ENCODE data around the gene IFIT5.
"Not testable (repeated sequence)": the region's sequence is repeated elsewhere in the genome, so short reads cannot be mapped to it uniquely, and the experiment has no call there.

IFIT5 gene

GRCh38 chr10:89426230-89426868 lies 12.0 kb downstream of the IFIT5 start:
- Mint-ChIP-seq H3K27ac (no peak overlapping the region), H3K9me3 (no peaks in the 10 kb centered on the region), H3K36me3 (ENCODE audit: low read depth) (no peaks in the 10 kb centered on the region), H3K4me3 (no peak overlapping the region), H3K27me3 (no peaks in the 10 kb centered on the region), H3K4me1 (ENCODE audit: low read depth) (no peaks in the 10 kb centered on the region)
- intact Hi-C loops (cut with micrococcal nuclease) = loop anchor here (1.0 to 10.0 kb wide), 3 partner anchors 138 to 1428 kb away; partner anchors contain the start of genes HTR7 and KIF20B

GRCh38 chr10:89427629-89428028 lies 13.3 kb downstream of the IFIT5 start:
- intact Hi-C loops (cut with micrococcal nuclease) = loop anchor here (10.0 kb wide), 2 partner anchors 277 to 1427 kb away; partner anchors contain the start of genes HTR7 and KIF20B
- H3K4me3 Mint-ChIP-seq = no peak overlapping the region
- no peaks in the 10 kb centered on the region for H3K36me3 Mint-ChIP-seq (ENCODE audit: low read depth)
- H3K9me3 Mint-ChIP-seq = no peaks in the 10 kb centered on the region
- H3K27me3 Mint-ChIP-seq = no peaks in the 10 kb centered on the region
- no peaks in the 10 kb centered on the region for H3K4me1 Mint-ChIP-seq (ENCODE audit: low read depth)
- H3K27ac Mint-ChIP-seq = no peak overlapping the region

GRCh38 chr10:89428877-89429276 lies 14.5 kb downstream of the IFIT5 start:
- no peak overlapping the region for H3K4me3 Mint-ChIP-seq
- no peaks in the 10 kb centered on the region for H3K9me3 Mint-ChIP-seq
- no peaks in the 10 kb centered on the region for H3K4me1 Mint-ChIP-seq (ENCODE audit: low read depth)
- intact Hi-C loops (cut with micrococcal nuclease) = loop anchor here (10.0 kb wide), 2 partner anchors 276 to 1426 kb away; partner anchors contain the start of genes HTR7 and KIF20B
- no peak overlapping the region for H3K27ac Mint-ChIP-seq
- no peaks in the 10 kb centered on the region for H3K36me3 Mint-ChIP-seq (ENCODE audit: low read depth)
- peaks cover 2% of the 10 kb centered on the region for H3K27me3 Mint-ChIP-seq

- no peak overlapping the region for H3K4me3 Mint-ChIP-seq
- no peaks in the 10 kb centered on the region for H3K4me1 Mint-ChIP-seq (ENCODE audit: low read depth)
- H3K9me3 Mint-ChIP-seq = no peaks in the 10 kb centered on the region
- no peak overlapping the region for H3K27ac Mint-ChIP-seq
- H3K27me3 Mint-ChIP-seq = peaks cover 7% of the 10 kb centered on the region
- H3K36me3 Mint-ChIP-seq (ENCODE audit: low read depth) = no peaks in the 10 kb centered on the region
- intact Hi-C loops (cut with micrococcal nuclease) = no loop called here
Observed at GRCh38 chr10:89431977-89432376, 17.6 kb downstream of the IFIT5 start.

- intact Hi-C loops (cut with micrococcal nuclease) = no loop called here
- peaks cover 6% of the 10 kb centered on the region for H3K27me3 Mint-ChIP-seq
- H3K4me3 Mint-ChIP-seq = no peak overlapping the region
- no peaks in the 10 kb centered on the region for H3K9me3 Mint-ChIP-seq
- H3K4me1 Mint-ChIP-seq (ENCODE audit: low read depth) = no peaks in the 10 kb centered on the region
- H3K27ac Mint-ChIP-seq = no peak overlapping the region
- H3K36me3 Mint-ChIP-seq (ENCODE audit: low read depth) = no peaks in the 10 kb centered on the region
Observed at GRCh38 chr10:89438525-89438924, 24.2 kb downstream of the IFIT5 start.

GRCh38 chr10:89440226-89441009 lies 26.1 kb downstream of the IFIT5 start:
- Mint-ChIP-seq H3K9me3 (no peaks in the 10 kb centered on the region), H3K27me3 (peaks cover 4% of the 10 kb centered on the region), H3K36me3 (ENCODE audit: low read depth) (no peaks in the 10 kb centered on the region), H3K4me1 (ENCODE audit: low read depth) (no peaks in the 10 kb centered on the region), H3K27ac (no peak overlapping the region), H3K4me3 (no peak overlapping the region)
- intact Hi-C loops (cut with micrococcal nuclease) = no loop called here

GRCh38 chr10:89442289-89442688 lies 27.9 kb downstream of the IFIT5 start:
- Mint-ChIP-seq H3K4me1 (ENCODE audit: low read depth) (no peaks in the 10 kb centered on the region), H3K27me3 (no peaks in the 10 kb centered on the region), H3K9me3 (no peaks in the 10 kb centered on the region), H3K4me3 (no peak overlapping the region), H3K36me3 (ENCODE audit: low read depth) (no peaks in the 10 kb centered on the region), H3K27ac (no peak overlapping the region)
- intact Hi-C loops (cut with micrococcal nuclease) = no loop called here

- H3K36me3 Mint-ChIP-seq (ENCODE audit: low read depth); intact Hi-C loops (cut with micrococcal nuclease); H3K27me3 Mint-ChIP-seq; H3K4me3 Mint-ChIP-seq; H3K4me1 Mint-ChIP-seq (ENCODE audit: low read depth); H3K27ac Mint-ChIP-seq; H3K9me3 Mint-ChIP-seq: not testable (repeated sequence)
Observed at GRCh38 chr10:89444819-89445218, 30.5 kb downstream of the IFIT5 start.

GRCh38 chr10:89450901-89451300 lies 36.5 kb downstream of the IFIT5 start:
- H3K9me3 Mint-ChIP-seq = no peaks in the 10 kb centered on the region
- peaks cover 3% of the 10 kb centered on the region for H3K27me3 Mint-ChIP-seq
- no peak overlapping the region for H3K4me3 Mint-ChIP-seq
- intact Hi-C loops (cut with micrococcal nuclease) = no loop called here
- no peaks in the 10 kb centered on the region for H3K36me3 Mint-ChIP-seq (ENCODE audit: low read depth)
- H3K27ac Mint-ChIP-seq = no peak overlapping the region
- peaks cover 10% of the 10 kb centered on the region for H3K4me1 Mint-ChIP-seq (ENCODE audit: low read depth)

- Mint-ChIP-seq H3K27me3 (peaks cover 5% of the 10 kb centered on the region), H3K4me3 (no peak overlapping the region), H3K36me3 (ENCODE audit: low read depth) (no peaks in the 10 kb centered on the region), H3K4me1 (ENCODE audit: low read depth) (peaks cover 10% of the 10 kb centered on the region), H3K9me3 (no peaks in the 10 kb centered on the region), H3K27ac (no peak overlapping the region)
- intact Hi-C loops (cut with micrococcal nuclease) = no loop called here
Observed at GRCh38 chr10:89452193-89452592, 37.8 kb downstream of the IFIT5 start.

GRCh38 chr10:89454561-89455347 lies 40.4 kb downstream of the IFIT5 start:
- Mint-ChIP-seq H3K4me1 (ENCODE audit: low read depth) (peaks cover 10% of the 10 kb centered on the region), H3K27me3 (peaks cover 7% of the 10 kb centered on the region), H3K27ac (no peak overlapping the region), H3K9me3 (no peaks in the 10 kb centered on the region), H3K36me3 (ENCODE audit: low read depth) (no peaks in the 10 kb centered on the region), H3K4me3 (no peak overlapping the region)
- intact Hi-C loops (cut with micrococcal nuclease) = no loop called here

GRCh38 chr10:89458291-89458690 lies 43.9 kb downstream of the IFIT5 start:
- Mint-ChIP-seq H3K4me1 (ENCODE audit: low read depth) (peaks cover 10% of the 10 kb centered on the region), H3K27ac (no peak overlapping the region), H3K9me3 (no peaks in the 10 kb centered on the region), H3K4me3 (no peak overlapping the region), H3K27me3 (peaks cover 7% of the 10 kb centered on the region), H3K36me3 (ENCODE audit: low read depth) (no peaks in the 10 kb centered on the region)
- intact Hi-C loops (cut with micrococcal nuclease) = no loop called here

- no peaks in the 10 kb centered on the region for H3K9me3 Mint-ChIP-seq
- peaks cover 10% of the 10 kb centered on the region for H3K4me1 Mint-ChIP-seq (ENCODE audit: low read depth)
- H3K27ac Mint-ChIP-seq = no peak overlapping the region
- intact Hi-C loops (cut with micrococcal nuclease) = no loop called here
- no peak overlapping the region for H3K4me3 Mint-ChIP-seq
- peaks cover 7% of the 10 kb centered on the region for H3K27me3 Mint-ChIP-seq
- no peaks in the 10 kb centered on the region for H3K36me3 Mint-ChIP-seq (ENCODE audit: low read depth)
Observed at GRCh38 chr10:89458784-89459183, 44.4 kb downstream of the IFIT5 start.
